NCI-H2171 treated with DMSO at 0.1 percent for 48 hours (cell line): ENCODE data around the gene CNIH1.
"Not testable (repeated sequence)": the region's sequence is repeated elsewhere in the genome, so short reads cannot be mapped to it uniquely, and the experiment has no call there.

Source experiments
- DNase-seq: peaks from one replicate; lab custom pipeline; 2025; lab: John Stamatoyannopoulos, UW

Gene CNIH1

GRCh38 chr14:54467280-54467679, 26.1 kb upstream of the CNIH1 start:
- DNase-seq: no peak

- peak; percentile 70 for DNase-seq
These were observed 24.5 kb upstream of the CNIH1 start for GRCh38 chr14:54465654-54466053.

GRCh38 chr14:54462048-54462447, 20.9 kb upstream of the CNIH1 start:
- DNase-seq: no peak

- DNase-seq: no peak
These were observed 17.9 kb upstream of the CNIH1 start for GRCh38 chr14:54459106-54459505.

GRCh38 chr14:54458536-54458935, 17.4 kb upstream of the CNIH1 start:
- DNase-seq: not testable (repeated sequence)

GRCh38 chr14:54457609-54457996, 16.4 kb upstream of the CNIH1 start:
- DNase-seq: no peak

GRCh38 chr14:54456820-54457608, 15.8 kb upstream of the CNIH1 start:
- DNase-seq: not testable (repeated sequence)

GRCh38 chr14:54455363-54455762, 14.2 kb upstream of the CNIH1 start:
- no peak for DNase-seq

- DNase-seq: not testable (repeated sequence)
These were observed 12.8 kb upstream of the CNIH1 start for GRCh38 chr14:54453990-54454389.

GRCh38 chr14:54453252-54453651, 12.1 kb upstream of the CNIH1 start:
- no peak for DNase-seq

GRCh38 chr14:54451961-54452360, 10.8 kb upstream of the CNIH1 start:
- no peak for DNase-seq

GRCh38 chr14:54451121-54451601, 10.0 kb upstream of the CNIH1 start:
- no peak for DNase-seq

- DNase-seq: no peak
These were observed 9.4 kb upstream of the CNIH1 start for GRCh38 chr14:54450535-54450934.

- DNase-seq: no peak
These were observed 6.1 kb upstream of the CNIH1 start for GRCh38 chr14:54447231-54447692.

GRCh38 chr14:54446161-54446693, 5.1 kb upstream of the CNIH1 start:
- peak; percentile 92 for DNase-seq

GRCh38 chr14:54444681-54445080, 3.5 kb upstream of the CNIH1 start:
- DNase-seq: no peak

GRCh38 chr14:54443981-54444380, 2.8 kb upstream of the CNIH1 start:
- DNase-seq: no peak

GRCh38 chr14:54442961-54443360, 1.8 kb upstream of the CNIH1 start:
- DNase-seq: not testable (repeated sequence)

- no peak for DNase-seq
These were observed 700 bp downstream of the CNIH1 start for GRCh38 chr14:54440476-54440872.

GRCh38 chr14:54440037-54440436, 1.1 kb downstream of the CNIH1 start:
- DNase-seq: no peak

- DNase-seq: peak; percentile 25
These were observed 2.5 kb downstream of the CNIH1 start for GRCh38 chr14:54438703-54439102.

- not testable (repeated sequence) for DNase-seq
These were observed 3.2 kb downstream of the CNIH1 start for GRCh38 chr14:54437954-54438353.

GRCh38 chr14:54435500-54435981, 5.6 kb downstream of the CNIH1 start:
- no peak for DNase-seq
